ENCODE results near the gene RRP1B.

RRP1B gene

DNA sequence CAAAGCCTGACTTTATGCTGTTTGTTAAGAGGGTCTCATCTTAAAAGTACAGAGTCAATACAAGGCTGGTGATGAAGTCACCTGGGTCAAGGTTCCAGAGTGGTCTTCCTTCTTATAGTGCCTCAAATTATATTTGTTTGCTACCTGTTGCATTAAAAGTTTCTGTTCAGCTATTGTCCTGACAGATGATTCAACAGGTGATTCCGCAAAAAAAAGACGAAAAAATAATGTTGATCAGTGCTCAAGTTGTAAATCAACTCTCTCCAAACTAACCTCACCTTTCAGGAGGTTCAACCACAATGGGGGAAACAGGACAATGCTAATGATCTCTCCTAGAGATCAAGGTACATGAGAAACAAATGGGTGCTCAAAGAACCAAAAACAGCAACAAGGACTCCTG, 35.8 kb upstream of the RRP1B start:
- WGBS: 98% methylated on average over 2 of the region's 2 CpGs
- H3K27me3 ChIP-seq (ENCODE audit: insufficient read depth, low read length): no peaks in the 10 kb centered on the region
- H3K36me3 ChIP-seq (ENCODE audit: insufficient read depth, low read length): no peaks in the 10 kb centered on the region
- no peak overlapping the region for H3K9ac ChIP-seq (ENCODE audit: low read depth, low read length)
- no peak overlapping the region for H3K4me3 ChIP-seq (ENCODE audit: low read length)
- no peaks in the 10 kb centered on the region for H3K4me1 ChIP-seq (ENCODE audit: insufficient read depth, low read length)
- peaks cover 10% of the 10 kb centered on the region for H3K9me3 ChIP-seq (ENCODE audit: insufficient read depth, low read depth, low read length)
- H3K27ac ChIP-seq (ENCODE audit: low read depth, low read length): no peak overlapping the region

DNA sequence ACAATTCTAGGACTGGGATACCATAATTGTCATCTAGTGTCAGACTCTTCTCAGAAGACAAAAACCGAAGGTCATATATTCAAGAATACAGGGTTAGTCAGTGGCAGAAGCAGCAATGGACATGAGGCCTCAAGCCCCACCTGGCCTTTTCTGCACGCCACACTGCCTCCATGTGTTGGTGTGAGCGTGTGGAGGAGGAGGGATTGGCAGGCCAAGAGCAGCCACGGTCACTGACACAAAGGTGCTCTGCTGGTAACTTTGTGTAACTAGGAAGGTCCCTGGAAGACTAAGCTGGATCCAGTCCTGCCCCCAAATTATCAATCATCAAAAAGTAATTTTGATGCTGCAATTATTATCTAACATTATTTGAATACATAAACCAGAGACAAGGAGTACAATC, 35.0 kb upstream of the RRP1B start:
- no peaks in the 10 kb centered on the region for H3K4me1 ChIP-seq (ENCODE audit: insufficient read depth, low read length)
- WGBS: 88% methylated on average over 4 of the region's 4 CpGs
- no peak overlapping the region for H3K27ac ChIP-seq (ENCODE audit: low read depth, low read length)
- peaks cover 13% of the 10 kb centered on the region for H3K9me3 ChIP-seq (ENCODE audit: insufficient read depth, low read depth, low read length)
- no peaks in the 10 kb centered on the region for H3K36me3 ChIP-seq (ENCODE audit: insufficient read depth, low read length)
- H3K4me3 ChIP-seq (ENCODE audit: low read length): no peak overlapping the region
- H3K9ac ChIP-seq (ENCODE audit: low read depth, low read length): no peak overlapping the region
- no peaks in the 10 kb centered on the region for H3K27me3 ChIP-seq (ENCODE audit: insufficient read depth, low read length)

DNA sequence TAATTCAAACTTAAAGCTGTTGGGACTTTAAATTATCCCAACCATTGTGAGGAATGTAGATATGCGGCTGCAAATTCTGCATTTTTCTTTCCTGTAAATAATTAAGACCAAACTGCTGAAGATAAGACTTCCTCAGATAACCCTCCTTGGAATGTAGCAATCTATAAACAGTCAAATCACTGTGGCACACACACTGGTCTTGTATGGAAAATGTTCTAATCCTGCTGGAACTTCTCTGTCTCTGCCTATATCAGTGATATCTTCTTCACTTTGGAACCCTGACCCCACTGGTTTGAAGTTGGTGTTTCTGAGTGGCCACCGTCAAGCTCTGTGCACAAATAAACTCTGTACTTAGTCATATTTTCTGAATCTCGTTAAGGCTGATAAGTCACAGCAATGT, 33.0 kb upstream of the RRP1B start:
- H3K27ac ChIP-seq (ENCODE audit: low read depth, low read length): no peak overlapping the region
- H3K9ac ChIP-seq (ENCODE audit: low read depth, low read length): no peak overlapping the region
- no peaks in the 10 kb centered on the region for H3K27me3 ChIP-seq (ENCODE audit: insufficient read depth, low read length)
- no peaks in the 10 kb centered on the region for H3K36me3 ChIP-seq (ENCODE audit: insufficient read depth, low read length)
- H3K9me3 ChIP-seq (ENCODE audit: insufficient read depth, low read depth, low read length): peaks cover 3% of the 10 kb centered on the region; the same call in 1 of the 2 replicates
- 66% methylated on average over 3 of the region's 3 CpGs for WGBS
- no peaks in the 10 kb centered on the region for H3K4me1 ChIP-seq (ENCODE audit: insufficient read depth, low read length)
- no peak overlapping the region for H3K4me3 ChIP-seq (ENCODE audit: low read length)

DNA sequence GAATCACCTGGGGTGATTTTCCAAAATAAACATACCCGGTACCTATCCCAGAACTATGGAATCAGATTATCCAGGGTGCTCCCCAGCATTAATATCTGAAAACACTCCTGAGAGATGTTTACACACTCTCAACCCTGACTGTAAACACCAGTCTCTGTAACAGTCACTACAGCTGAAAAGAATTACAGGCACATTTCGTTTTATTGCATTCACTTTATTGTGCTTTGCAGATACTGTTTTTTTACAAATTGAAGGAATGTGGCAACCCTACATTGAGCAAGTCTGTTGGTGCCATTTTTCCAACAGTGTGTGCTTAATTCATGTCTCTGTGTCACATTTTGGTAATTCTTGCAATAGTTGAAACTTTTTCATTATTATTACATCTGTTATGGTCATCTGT, 31.8 kb upstream of the RRP1B start:
- no peaks in the 10 kb centered on the region for H3K4me1 ChIP-seq (ENCODE audit: insufficient read depth, low read length)
- H3K36me3 ChIP-seq (ENCODE audit: insufficient read depth, low read length): no peaks in the 10 kb centered on the region
- WGBS: 87% methylated on average over 2 of the region's 2 CpGs
- no peak overlapping the region for H3K9ac ChIP-seq (ENCODE audit: low read depth, low read length)
- no peak overlapping the region for H3K4me3 ChIP-seq (ENCODE audit: low read length)
- no peak overlapping the region for H3K27ac ChIP-seq (ENCODE audit: low read depth, low read length)
- H3K9me3 ChIP-seq (ENCODE audit: insufficient read depth, low read depth, low read length): peaks cover 3% of the 10 kb centered on the region; the same call in 1 of the 2 replicates
- H3K27me3 ChIP-seq (ENCODE audit: insufficient read depth, low read length): no peaks in the 10 kb centered on the region

DNA sequence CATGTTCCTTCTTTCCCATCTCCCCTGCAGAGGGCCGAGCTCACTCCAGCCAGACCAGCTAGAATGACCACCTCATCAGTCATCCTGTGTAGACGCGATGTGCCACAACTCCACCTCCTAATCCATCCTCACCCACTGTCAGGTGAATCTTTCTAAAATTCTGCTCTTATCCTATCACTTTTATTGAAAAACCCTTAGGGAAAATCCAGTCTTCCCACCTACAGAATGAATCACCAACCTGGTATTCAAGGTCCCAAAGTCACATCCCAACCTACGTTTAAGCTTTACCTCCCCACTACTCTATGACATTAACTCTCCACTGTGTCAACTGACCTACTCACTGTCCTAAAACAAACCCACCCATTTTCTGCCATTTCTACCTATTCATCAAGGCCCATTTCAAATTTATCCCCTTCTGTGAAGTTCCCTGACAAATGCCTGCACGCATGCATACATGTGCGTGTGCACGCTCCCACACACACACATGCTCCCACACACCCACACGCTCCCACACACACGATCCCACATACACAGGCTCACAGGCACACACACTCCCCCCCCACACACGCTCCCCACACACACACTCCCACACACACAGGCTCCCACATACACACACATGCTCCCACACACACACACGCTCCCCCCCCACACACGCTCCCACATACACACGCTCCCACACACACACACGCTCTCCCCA, 27.8 kb upstream of the RRP1B start:
- H3K27ac ChIP-seq (ENCODE audit: low read depth, low read length): no peak overlapping the region
- H3K36me3 ChIP-seq (ENCODE audit: insufficient read depth, low read length): no peaks in the 10 kb centered on the region
- H3K4me3 ChIP-seq (ENCODE audit: low read length): no peak overlapping the region
- H3K27me3 ChIP-seq (ENCODE audit: insufficient read depth, low read length): no peaks in the 10 kb centered on the region
- H3K9ac ChIP-seq (ENCODE audit: low read depth, low read length): no peak overlapping the region
- no peaks in the 10 kb centered on the region for H3K4me1 ChIP-seq (ENCODE audit: insufficient read depth, low read length)
- WGBS: 90% methylated on average over 12 of the region's 14 CpGs
- H3K9me3 ChIP-seq (ENCODE audit: insufficient read depth, low read depth, low read length): peaks cover 3% of the 10 kb centered on the region; the same call in 1 of the 2 replicates

DNA sequence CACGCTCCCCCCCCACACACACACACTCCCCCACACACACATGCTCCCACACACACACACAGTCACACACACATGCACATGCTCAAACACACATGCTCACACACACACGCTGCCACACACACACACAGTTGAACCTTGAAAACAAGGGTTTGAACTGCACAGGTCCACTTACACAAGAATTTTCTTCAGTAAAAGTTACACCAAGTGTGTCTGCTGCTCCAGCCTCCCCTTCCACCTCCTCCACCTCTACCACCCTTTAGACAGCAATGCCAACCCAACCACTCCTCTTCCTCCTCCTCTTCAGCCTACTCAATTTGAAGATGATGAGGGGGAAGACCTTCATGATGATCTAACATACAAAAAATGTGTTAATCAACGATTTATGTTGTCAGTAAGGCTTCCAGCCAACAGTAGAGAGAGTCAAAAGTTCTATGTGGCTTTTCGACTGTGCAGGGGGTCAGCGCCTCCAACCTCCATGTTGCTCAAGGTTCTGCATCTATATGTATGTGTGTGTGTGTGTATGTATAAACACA, 26.9 kb upstream of the RRP1B start:
- H3K36me3 ChIP-seq (ENCODE audit: insufficient read depth, low read length): no peaks in the 10 kb centered on the region
- no peak overlapping the region for H3K27ac ChIP-seq (ENCODE audit: low read depth, low read length)
- H3K9ac ChIP-seq (ENCODE audit: low read depth, low read length): no peak overlapping the region
- no peaks in the 10 kb centered on the region for H3K27me3 ChIP-seq (ENCODE audit: insufficient read depth, low read length)
- H3K4me1 ChIP-seq (ENCODE audit: insufficient read depth, low read length): no peaks in the 10 kb centered on the region
- H3K9me3 ChIP-seq (ENCODE audit: insufficient read depth, low read depth, low read length): peaks cover 3% of the 10 kb centered on the region; the same call in 1 of the 2 replicates
- H3K4me3 ChIP-seq (ENCODE audit: low read length): no peak overlapping the region
- WGBS: 73% methylated on average over 5 of the region's 5 CpGs

DNA sequence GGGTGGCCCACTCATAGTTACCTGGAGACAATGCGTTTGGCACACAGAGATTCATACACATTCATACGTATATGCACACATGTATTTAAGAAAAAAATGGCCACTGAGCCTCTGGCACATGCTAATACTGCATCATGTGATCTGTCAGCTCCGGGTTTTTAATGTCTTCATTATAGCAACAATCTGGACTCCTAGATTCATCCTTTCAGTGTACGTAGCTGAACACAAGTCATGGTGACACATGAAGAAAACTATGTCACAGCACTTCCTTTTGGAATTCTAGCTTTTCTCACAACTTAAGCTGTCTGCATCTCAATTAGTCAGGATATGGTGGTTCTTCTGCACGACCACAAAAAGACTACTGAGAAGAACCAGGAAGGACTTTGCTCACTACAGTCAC, 24.7 kb upstream of the RRP1B start:
- no peaks in the 10 kb centered on the region for H3K4me1 ChIP-seq (ENCODE audit: insufficient read depth, low read length)
- no peaks in the 10 kb centered on the region for H3K9me3 ChIP-seq (ENCODE audit: insufficient read depth, low read depth, low read length)
- WGBS: 91% methylated on average over 5 of the region's 5 CpGs
- no peak overlapping the region for H3K4me3 ChIP-seq (ENCODE audit: low read length)
- H3K9ac ChIP-seq (ENCODE audit: low read depth, low read length): no peak overlapping the region
- no peaks in the 10 kb centered on the region for H3K27me3 ChIP-seq (ENCODE audit: insufficient read depth, low read length)
- no peaks in the 10 kb centered on the region for H3K36me3 ChIP-seq (ENCODE audit: insufficient read depth, low read length)
- no peak overlapping the region for H3K27ac ChIP-seq (ENCODE audit: low read depth, low read length)

DNA sequence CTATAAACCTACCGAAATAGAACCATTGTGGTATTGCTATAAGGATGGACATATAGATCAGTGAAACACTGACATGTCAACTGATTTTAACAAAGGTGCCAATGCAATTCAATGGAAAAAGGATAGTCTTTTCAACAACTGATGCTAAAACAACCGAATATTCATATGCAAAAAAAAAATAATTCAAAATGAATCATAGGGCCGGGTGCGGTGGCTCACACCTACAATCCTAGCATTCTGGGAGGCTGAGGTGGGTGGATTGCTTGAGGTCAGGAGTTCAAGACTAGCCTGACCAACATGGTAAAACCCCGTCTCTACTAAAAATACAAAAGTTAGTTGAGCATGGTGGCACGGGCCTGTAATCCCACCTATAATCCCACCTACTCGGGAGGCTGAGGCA, 23.9 kb upstream of the RRP1B start:
- H3K4me1 ChIP-seq (ENCODE audit: insufficient read depth, low read length): no peaks in the 10 kb centered on the region
- H3K9me3 ChIP-seq (ENCODE audit: insufficient read depth, low read depth, low read length): no peaks in the 10 kb centered on the region
- H3K27ac ChIP-seq (ENCODE audit: low read depth, low read length): no peak overlapping the region
- 96% methylated on average over 7 of the region's 7 CpGs for WGBS
- H3K4me3 ChIP-seq (ENCODE audit: low read length): no peak overlapping the region
- no peaks in the 10 kb centered on the region for H3K27me3 ChIP-seq (ENCODE audit: insufficient read depth, low read length)
- H3K9ac ChIP-seq (ENCODE audit: low read depth, low read length): no peak overlapping the region
- no peaks in the 10 kb centered on the region for H3K36me3 ChIP-seq (ENCODE audit: insufficient read depth, low read length)

DNA sequence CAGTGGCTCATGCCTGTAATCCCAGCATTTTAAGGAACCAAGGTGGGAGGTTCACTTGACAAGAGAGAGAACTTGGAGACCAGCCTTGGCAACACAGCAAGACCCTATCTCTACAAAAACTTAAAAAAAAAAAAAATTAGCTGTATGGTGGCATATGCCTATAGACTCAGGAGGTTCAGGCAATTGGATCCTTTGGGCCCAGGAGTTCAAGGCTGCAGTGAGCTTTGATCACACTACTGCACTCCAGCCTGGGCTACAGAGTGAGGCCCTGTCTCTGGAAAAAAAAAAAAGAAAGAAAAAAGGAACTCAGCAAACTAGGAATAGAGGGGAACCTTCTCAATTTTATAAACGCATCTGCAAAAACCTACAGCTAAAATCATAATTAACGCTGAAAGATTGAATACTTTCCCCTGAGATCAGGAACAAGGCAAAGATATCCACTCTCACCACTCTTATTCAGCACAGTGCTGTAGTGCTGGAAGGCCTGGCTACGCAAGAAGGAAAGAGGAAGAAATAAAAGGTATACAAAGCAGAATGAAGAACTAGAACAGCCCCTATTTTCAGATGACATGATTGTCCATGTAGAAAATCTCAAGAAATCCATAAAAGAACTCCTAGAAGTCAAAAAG, 21.7 kb upstream of the RRP1B start:
- H3K9me3 ChIP-seq (ENCODE audit: insufficient read depth, low read depth, low read length): no peaks in the 10 kb centered on the region
- H3K36me3 ChIP-seq (ENCODE audit: insufficient read depth, low read length): no peaks in the 10 kb centered on the region
- H3K4me1 ChIP-seq (ENCODE audit: insufficient read depth, low read length): no peaks in the 10 kb centered on the region
- 96% methylated on average over 2 of the region's 3 CpGs for WGBS
- no peak overlapping the region for H3K27ac ChIP-seq (ENCODE audit: low read depth, low read length)
- H3K9ac ChIP-seq (ENCODE audit: low read depth, low read length): no peak overlapping the region
- H3K27me3 ChIP-seq (ENCODE audit: insufficient read depth, low read length): no peaks in the 10 kb centered on the region
- H3K4me3 ChIP-seq (ENCODE audit: low read length): no peak overlapping the region

DNA sequence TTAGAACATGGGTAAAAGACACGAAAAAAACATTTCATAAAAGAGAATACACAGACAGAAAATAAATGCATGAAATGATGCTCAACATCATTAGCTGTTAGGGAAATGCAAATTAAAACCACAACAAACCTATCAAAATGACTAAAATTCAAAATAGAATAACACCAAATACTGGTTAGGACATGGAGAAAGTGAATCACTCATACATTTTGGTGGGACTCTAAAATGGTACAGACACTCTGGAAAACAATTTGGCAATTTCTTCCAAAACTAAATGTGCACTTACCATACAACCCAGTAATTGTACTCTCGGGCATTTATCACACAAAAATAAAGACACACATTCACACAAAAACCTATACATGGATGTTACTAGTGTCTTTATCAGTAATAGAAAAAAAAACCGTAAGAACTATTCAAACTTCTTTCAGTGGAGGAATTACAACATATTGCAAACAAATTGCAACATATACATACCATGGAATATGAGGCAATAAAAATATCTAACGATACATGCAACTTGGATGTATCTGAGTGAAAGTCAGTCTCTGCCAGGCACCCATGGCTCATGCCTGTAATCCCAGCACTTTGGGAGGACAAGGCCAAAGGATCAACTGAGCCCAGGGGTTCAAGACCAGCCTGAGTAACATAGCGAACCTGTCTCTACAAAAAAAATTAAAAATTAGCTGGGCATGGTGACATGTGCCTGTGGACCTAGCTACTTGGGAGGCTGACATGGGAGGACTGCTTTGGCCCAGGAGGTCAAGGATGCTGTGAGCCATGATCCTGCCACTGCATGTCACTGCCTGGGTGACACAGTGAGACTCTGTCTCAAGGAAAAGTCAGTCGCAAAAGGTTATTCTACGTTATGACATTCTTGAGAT, 19.6 kb upstream of the RRP1B start:
- Histone ChIP-seq H3K9ac (ENCODE audit: low read depth, low read length) (no peak overlapping the region), H3K9me3 (ENCODE audit: insufficient read depth, low read depth, low read length) (no peaks in the 10 kb centered on the region), H3K27me3 (ENCODE audit: insufficient read depth, low read length) (no peaks in the 10 kb centered on the region), H3K36me3 (ENCODE audit: insufficient read depth, low read length) (no peaks in the 10 kb centered on the region), H3K4me1 (ENCODE audit: insufficient read depth, low read length) (no peaks in the 10 kb centered on the region), H3K27ac (ENCODE audit: low read depth, low read length) (no peak overlapping the region), H3K4me3 (ENCODE audit: low read length) (no peak overlapping the region)
- 90% methylated on average over 6 of the region's 7 CpGs for WGBS

DNA sequence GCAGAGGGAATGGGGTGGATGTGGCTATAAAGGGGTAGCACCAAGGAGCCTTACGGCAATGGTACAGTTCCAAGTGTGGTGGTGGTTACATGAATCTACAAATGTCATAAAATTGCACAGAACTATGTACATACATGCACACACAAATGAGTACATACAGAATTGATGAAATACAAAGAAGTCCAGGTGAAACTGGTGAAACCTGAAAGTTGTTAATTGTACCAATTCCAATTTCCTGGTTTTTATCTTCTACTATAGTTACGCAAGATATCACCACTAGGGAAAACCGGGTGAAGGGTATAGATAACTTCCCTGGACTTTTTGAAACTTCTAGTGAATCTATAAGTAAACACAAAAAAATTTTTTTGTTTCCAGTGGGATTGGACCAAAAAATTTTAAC, 19.0 kb upstream of the RRP1B start:
- H3K4me1 ChIP-seq (ENCODE audit: insufficient read depth, low read length): no peaks in the 10 kb centered on the region
- H3K9ac ChIP-seq (ENCODE audit: low read depth, low read length): no peak overlapping the region
- H3K36me3 ChIP-seq (ENCODE audit: insufficient read depth, low read length): no peaks in the 10 kb centered on the region
- WGBS: 100% methylated on average over 2 of the region's 3 CpGs
- H3K27me3 ChIP-seq (ENCODE audit: insufficient read depth, low read length): no peaks in the 10 kb centered on the region
- no peaks in the 10 kb centered on the region for H3K9me3 ChIP-seq (ENCODE audit: insufficient read depth, low read depth, low read length)
- H3K4me3 ChIP-seq (ENCODE audit: low read length): no peak overlapping the region
- H3K27ac ChIP-seq (ENCODE audit: low read depth, low read length): no peak overlapping the region
